ENCODE results near the gene FKBP9. TPM values are rescaled to one million over a fixed set of nuclear protein-coding genes. Genes with fewer than 3 reads are reported as not detected.

Gene FKBP9
- total RNA-seq: 100 to 1,000 TPM in 7 of 9 donors, 10 to 100 TPM in 2; 91.1 to 146 (median 130) TPM
- 10 to 100 TPM; 37.1 to 56.2 TPM for polyA plus RNA-seq
- long read RNA-seq, donor 1, transcript FKBP9-201 (10 exons, 3,462 nt): major isoform, 257 of 293 reads
- long read RNA-seq, donor 1, partial matches to known transcripts: 14 of 293 reads
- long read RNA-seq, donor 1, other reads (novel, unspliced or antisense): 18 of 293 reads
- long read RNA-seq, donor 2, transcript FKBP9-201 (10 exons, 3,462 nt): major isoform, 231 of 281 reads
- long read RNA-seq, donor 2, partial matches to known transcripts: 13 of 281 reads
- long read RNA-seq, donor 2, other reads (novel, unspliced or antisense): 33 of 281 reads
- long read RNA-seq, donor 3, transcript FKBP9-201 (10 exons, 3,462 nt): major isoform, 146 of 166 reads
- long read RNA-seq, donor 3, partial matches to known transcripts: 8 of 166 reads
- long read RNA-seq, donor 3, other reads (novel, unspliced or antisense): 12 of 166 reads

GRCh38 chr7:32957326-32958045, at the start of gene FKBP9:
Gene FKBP9 (plus strand): TSS chr7:32957440. CDS start chr7:32957574, 134 bp downstream.
- TF ChIP-seq CTCF (IDR thresholded peaks at IDR 0.05): peak in 1 of 12 donors; percentile 6
- TF ChIP-seq POLR2A (IDR thresholded peaks at IDR 0.05): peak in 1 of 2 donors; percentile 85
- Histone ChIP-seq H3K27ac (peak within 1 kb of the TSS; percentile 89 to 100 (median 98)), H3K4me3 (peak within 1 kb of the TSS; percentile 79 to 100 (median 92)), H3K4me1 (peaks cover 0 to 32% (median 13%) of the 10 kb centered on the region in 12 donors), H3K36me3 (no peaks in the 10 kb centered on the region), H3K9me3 (no peaks in the 10 kb centered on the region), H3K27me3 (no peaks in the 10 kb centered on the region)
- peak; percentile 85 to 97 (median 94) for ATAC-seq
- DNase-seq: peak; percentile 85 to 96 (median 90)
- 0 to 1% (median 1%) methylated on average over 40 to 91 of the region's 91 CpGs for WGBS, 4 donors
- intact Hi-C loops (cut with DNase I): loop anchor here in 5 of 10 donors (1.0 to 5.0 kb wide), 7 partner anchors 14 to 150 kb away; partner anchors contain the start of genes KBTBD2 (in 4 of the 5), NT5C3A (in 3 of the 5) and RP9 (in 1 of the 5)

- intact Hi-C loops (cut with DNase I): no loop called here
- Histone ChIP-seq H3K9me3 (no peaks in the 10 kb centered on the region), H3K27me3 (no peaks in the 10 kb centered on the region), H3K36me3 (peaks cover 0 to 18% (median 6%) of the 10 kb centered on the region in 9 donors), H3K27ac (no peak overlapping the region), H3K4me3 (no peak overlapping the region), H3K4me1 (peaks cover 0 to 13% (median 0%) of the 10 kb centered on the region in 12 donors)
- ATAC-seq (no peak), DNase-seq (no peak)
- 89 to 96% (median 93%) methylated on average over 1 of the region's 1 CpG for WGBS, 4 donors
- TF ChIP-seq CTCF (IDR thresholded peaks at IDR 0.05) (no peak), POLR2A (IDR thresholded peaks at IDR 0.05) (no peak)
Measured at GRCh38 chr7:32910195-32910594, 47.0 kb upstream of the FKBP9 start.

GRCh38 chr7:32914184-32914583, 43.1 kb upstream of the FKBP9 start:
- intact Hi-C loops (cut with DNase I): no loop called here
- Histone ChIP-seq H3K9me3 (no peaks in the 10 kb centered on the region), H3K36me3 (peaks cover 0 to 56% (median 38%) of the 10 kb centered on the region in 9 donors), H3K27me3 (no peaks in the 10 kb centered on the region), H3K27ac (no peak overlapping the region), H3K4me3 (no peak overlapping the region), H3K4me1 (peaks cover 0 to 10% (median 0%) of the 10 kb centered on the region in 12 donors)
- TF ChIP-seq POLR2A (IDR thresholded peaks at IDR 0.05) (no peak), CTCF (IDR thresholded peaks at IDR 0.05) (no peak)
- ATAC-seq (peak in 2 of 4 donors; percentile 44 to 53), DNase-seq (no peak)
- 77 to 90% (median 87%) methylated on average over 1 of the region's 1 CpG for WGBS, 4 donors

Data from heart left ventricle (tissue), 16 donors.